Colonic mucosa (tissue), 4 donors: Measurements from ENCODE around the gene KRTAP10-2. TPM values are rescaled to one million over a fixed set of nuclear protein-coding genes. Genes with fewer than 3 reads are reported as not detected.

Experiments used
- DNase-seq: peaks from one replicate; pipeline ENCODE4 v3.0.0-alpha.2; 2020
- H3K27ac ChIP-seq: fragments of 200-600 bp; one replicate; pipeline ENCODE4 v1.8.0; 2021
- H3K27me3 ChIP-seq: fragments of 200-600 bp; one replicate; pipeline ENCODE4 v1.8.0; 2021
- H3K36me3 ChIP-seq: fragments of 200-600 bp; one replicate; pipeline ENCODE4 v1.8.0; 2021
- H3K4me1 ChIP-seq: fragments of 200-600 bp; one replicate; pipeline ENCODE4 v1.8.0; 2021; ENCODE audit warnings: mild to moderate bottlenecking
- H3K4me3 ChIP-seq: fragments of 200-600 bp; one replicate; pipeline ENCODE4 v1.8.0; 2021
- H3K9ac ChIP-seq, 2 donors: one replicate each; pipeline ENCODE4 v1.7.0; 2013; ENCODE audit warnings: control low read depth in 2 of 2, low read depth in 2 of 2, low read length in 2 of 2
- H3K9me3 ChIP-seq: fragments of 200-600 bp; one replicate; pipeline ENCODE4 v1.8.0; 2021
- intact Hi-C: fragments of 100-400 bp; cut with DNase I; formaldehyde crosslinking; loops from one replicate; pipeline ENCODE4 v1.14.1; 2022
- total RNA-seq, 2 donors: library from RNA; stranded (reverse); fragmentation: NEBNext Ultra II Directional in 1 of 2; extraction: Animal tissue kit (Norgen Biotek cat#: 25700) in 1 of 2; gene quantifications; one replicate each; pipeline ENCODE4 v1.2.1, GENCODE V29; 2021
- TF ChIP-seq, protein P1 (sequence below): fragments of 200-600 bp; IDR thresholded peaks from one replicate; pipeline ENCODE4 v1.8.0; 2022; ENCODE audit warnings: antibody characterized with exemption, mild to moderate bottlenecking
- donor health status: healthy.
- donor health status: DM: no; HTN: no; CAD: no.
- donor health status: DM: no; HTN: no; CAD: no.

The KRTAP10-2 gene
- total RNA-seq, 2 donors from 2014 or later, result not detected

DNA sequence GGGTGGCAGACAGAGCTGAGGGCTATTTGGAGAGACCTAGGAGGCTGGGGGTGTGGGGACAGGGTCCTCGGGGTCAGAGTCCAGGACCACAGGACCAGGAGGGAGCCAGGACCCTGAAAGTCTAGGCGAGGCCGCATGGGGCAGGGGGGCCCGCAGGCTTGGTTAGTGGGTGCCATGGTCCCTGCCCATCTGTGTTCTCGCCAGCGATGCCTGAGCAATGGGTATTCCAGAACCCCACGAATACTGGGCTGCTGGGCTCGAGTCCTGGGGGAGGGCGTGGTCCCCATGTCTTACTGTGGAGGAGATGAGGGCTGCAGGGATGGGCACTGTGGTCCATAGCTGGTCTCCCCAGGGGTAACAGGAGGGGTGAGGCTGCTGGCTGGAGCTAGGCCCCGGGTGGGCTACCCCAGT is 39.0 kb upstream of the KRTAP10-2 start:
- TF ChIP-seq, protein P1, sequence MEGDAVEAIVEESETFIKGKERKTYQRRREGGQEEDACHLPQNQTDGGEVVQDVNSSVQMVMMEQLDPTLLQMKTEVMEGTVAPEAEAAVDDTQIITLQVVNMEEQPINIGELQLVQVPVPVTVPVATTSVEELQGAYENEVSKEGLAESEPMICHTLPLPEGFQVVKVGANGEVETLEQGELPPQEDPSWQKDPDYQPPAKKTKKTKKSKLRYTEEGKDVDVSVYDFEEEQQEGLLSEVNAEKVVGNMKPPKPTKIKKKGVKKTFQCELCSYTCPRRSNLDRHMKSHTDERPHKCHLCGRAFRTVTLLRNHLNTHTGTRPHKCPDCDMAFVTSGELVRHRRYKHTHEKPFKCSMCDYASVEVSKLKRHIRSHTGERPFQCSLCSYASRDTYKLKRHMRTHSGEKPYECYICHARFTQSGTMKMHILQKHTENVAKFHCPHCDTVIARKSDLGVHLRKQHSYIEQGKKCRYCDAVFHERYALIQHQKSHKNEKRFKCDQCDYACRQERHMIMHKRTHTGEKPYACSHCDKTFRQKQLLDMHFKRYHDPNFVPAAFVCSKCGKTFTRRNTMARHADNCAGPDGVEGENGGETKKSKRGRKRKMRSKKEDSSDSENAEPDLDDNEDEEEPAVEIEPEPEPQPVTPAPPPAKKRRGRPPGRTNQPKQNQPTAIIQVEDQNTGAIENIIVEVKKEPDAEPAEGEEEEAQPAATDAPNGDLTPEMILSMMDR, result no peak
- H3K4me1 ChIP-seq, result no peaks in the 10 kb centered on the region
- no peak overlapping the region for H3K27ac ChIP-seq
- H3K36me3 ChIP-seq, result no peaks in the 10 kb centered on the region
- DNase-seq, result no peak
- no peak overlapping the region for H3K4me3 ChIP-seq
- no peaks in the 10 kb centered on the region for H3K9me3 ChIP-seq
- no peaks in the 10 kb centered on the region for H3K27me3 ChIP-seq
- H3K9ac ChIP-seq, result no peak overlapping the region
- intact Hi-C loops, result no loop called here

DNA sequence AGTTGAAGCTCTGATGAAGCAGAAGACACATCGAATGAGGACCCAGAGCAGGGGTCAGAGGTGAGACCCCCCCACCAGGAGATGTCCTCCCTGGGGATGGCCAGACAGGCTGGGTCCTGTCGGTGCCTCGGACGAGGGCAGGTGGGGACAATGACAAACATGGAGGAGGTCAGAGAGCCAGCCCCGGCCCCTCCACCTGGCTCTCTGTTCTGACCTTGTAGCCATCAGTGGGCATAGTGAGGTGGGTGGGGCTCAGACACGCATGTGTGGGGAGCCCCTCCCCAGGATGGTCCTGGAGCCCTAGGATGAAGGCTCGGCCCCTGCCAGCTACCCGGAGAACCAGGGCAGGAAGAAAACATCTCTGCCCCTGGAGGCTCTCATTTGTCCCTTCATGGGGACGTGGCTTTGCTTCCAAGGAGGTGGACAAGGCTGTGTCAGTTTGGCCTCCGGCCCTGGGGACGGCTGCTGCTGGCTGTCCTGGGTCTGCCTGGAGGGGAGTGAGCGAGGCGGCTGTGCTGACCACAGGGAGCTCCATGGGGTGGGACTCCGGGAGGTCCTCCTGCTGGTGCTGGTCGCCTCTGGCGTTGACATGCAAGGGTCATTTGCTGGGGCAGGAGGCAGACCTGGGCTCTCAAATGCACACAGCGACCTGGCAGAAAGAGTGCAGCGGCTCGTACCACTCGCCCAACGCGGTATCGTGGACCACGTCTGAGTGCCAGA is 38.4 kb upstream of the KRTAP10-2 start:
- no peak for DNase-seq
- Histone ChIP-seq H3K9ac (no peak overlapping the region), H3K27ac (no peak overlapping the region), H3K27me3 (no peaks in the 10 kb centered on the region), H3K36me3 (no peaks in the 10 kb centered on the region), H3K9me3 (no peaks in the 10 kb centered on the region), H3K4me3 (no peak overlapping the region), H3K4me1 (no peaks in the 10 kb centered on the region)
- TF ChIP-seq, protein P1, result no peak
- intact Hi-C loops, result no loop called here

DNA sequence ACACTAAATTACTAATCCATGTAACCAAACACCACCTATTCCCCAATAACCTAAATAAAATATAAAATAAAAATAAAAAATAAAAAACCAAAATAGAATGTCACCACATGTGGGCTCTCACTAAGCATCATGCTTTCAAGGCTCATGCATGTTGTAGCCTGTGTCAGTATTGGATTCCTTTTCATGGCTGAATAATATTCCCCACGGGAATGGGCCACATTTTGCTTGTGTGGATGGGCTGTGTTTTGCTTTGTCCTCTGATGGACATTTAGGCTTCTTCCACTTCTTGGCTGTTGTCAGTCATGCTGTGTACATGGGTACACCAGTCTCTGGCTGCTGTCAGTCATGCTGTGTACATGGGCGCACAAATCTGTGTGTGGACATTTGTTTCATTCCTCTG is 37.8 kb upstream of the KRTAP10-2 start:
- no peak overlapping the region for H3K4me3 ChIP-seq
- H3K9ac ChIP-seq, result no peak overlapping the region
- H3K4me1 ChIP-seq, result no peaks in the 10 kb centered on the region
- TF ChIP-seq, protein P1, result no peak
- no peaks in the 10 kb centered on the region for H3K27me3 ChIP-seq
- H3K27ac ChIP-seq, result no peak overlapping the region
- intact Hi-C loops, result no loop called here
- H3K36me3 ChIP-seq, result no peaks in the 10 kb centered on the region
- no peaks in the 10 kb centered on the region for H3K9me3 ChIP-seq
- no peak for DNase-seq

- intact Hi-C loops, result no loop called here
These were observed 34.6 kb upstream of the KRTAP10-2 start for GRCh38 chr21:44585892-44586291.

GRCh38 chr21:44583800-44584147 is 32.5 kb upstream of the KRTAP10-2 start:
- TF ChIP-seq, protein P1, result no peak
- Histone ChIP-seq H3K4me3 (no peak overlapping the region), H3K4me1 (no peaks in the 10 kb centered on the region), H3K9ac (no peak overlapping the region), H3K9me3 (no peaks in the 10 kb centered on the region), H3K27ac (no peak overlapping the region), H3K27me3 (no peaks in the 10 kb centered on the region), H3K36me3 (no peaks in the 10 kb centered on the region)
- intact Hi-C loops, result no loop called here
- DNase-seq, result no peak

More at GRCh38 chr21:44585892-44586291, 34.6 kb upstream of the KRTAP10-2 start:
- no peaks in the 10 kb centered on the region for H3K4me1 ChIP-seq
- no peak overlapping the region for H3K27ac ChIP-seq
- TF ChIP-seq, protein P1, result no peak
- H3K36me3 ChIP-seq, result no peaks in the 10 kb centered on the region
- H3K27me3 ChIP-seq, result no peaks in the 10 kb centered on the region
- no peaks in the 10 kb centered on the region for H3K9me3 ChIP-seq
- H3K4me3 ChIP-seq, result no peak overlapping the region
- no peak overlapping the region for H3K9ac ChIP-seq
- DNase-seq, result no peak
